IPS DF 19.7 (cell line): Measurements from ENCODE around the gene MAML2.

ENCODE experiments used
- DNase-seq: peaks from one replicate; pipeline ENCODE4 v3.0.0-alpha.2; 2013; ENCODE audit warnings: low read depth, low spot score

MAML2 gene

GRCh38 chr11:96043291-96043690, 299.7 kb downstream of the MAML2 start:
- no peak for DNase-seq

GRCh38 chr11:96038046-96038445, 304.9 kb downstream of the MAML2 start:
- DNase-seq, result no peak

DNA sequence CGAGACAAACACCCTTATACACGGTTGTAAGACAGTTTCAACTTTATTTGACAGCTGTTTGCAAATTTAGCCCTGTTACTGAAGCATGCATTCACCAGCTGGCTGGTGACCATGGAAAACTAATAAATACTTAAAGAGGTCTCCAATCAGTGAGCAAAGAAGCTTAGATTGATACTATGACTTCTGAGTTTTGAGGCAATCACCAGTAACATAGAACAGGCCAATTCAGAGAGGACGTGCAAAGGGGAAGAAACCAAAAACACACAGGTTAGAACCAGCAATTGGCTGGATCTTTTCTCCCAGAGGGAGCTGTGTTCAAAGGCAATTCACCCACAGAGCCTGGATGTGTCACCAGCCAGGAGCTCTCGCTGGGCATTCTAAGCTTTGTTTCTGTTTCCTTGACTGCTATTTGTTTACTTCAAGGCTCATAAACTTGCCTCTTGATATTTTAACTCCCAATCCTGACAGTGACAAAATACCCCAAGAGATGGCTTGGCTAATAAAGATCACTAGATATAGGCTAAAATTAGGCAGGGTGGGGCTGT, 305.5 kb downstream of the MAML2 start:
- DNase-seq, result no peak

DNA sequence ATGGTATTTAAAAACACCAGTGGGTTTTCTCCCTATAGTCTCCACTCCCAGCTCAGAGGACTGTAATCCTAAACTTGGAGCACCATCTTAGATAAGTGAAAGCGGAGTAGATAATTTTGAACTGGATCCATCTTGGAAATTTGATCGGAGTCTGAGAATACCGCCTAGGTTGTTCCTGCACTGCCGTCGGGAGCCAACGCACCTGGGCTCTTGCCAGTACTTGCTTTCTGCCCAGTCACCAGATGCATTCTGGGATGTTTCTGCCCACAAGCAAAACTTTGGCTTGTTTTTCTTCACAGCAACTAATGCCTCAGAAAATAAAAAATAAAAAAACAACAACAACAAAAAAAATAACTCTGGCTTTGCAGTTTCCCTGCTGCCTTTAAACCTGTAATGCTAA, 306.1 kb downstream of the MAML2 start:
- DNase-seq, result no peak

GRCh38 chr11:96035740-96036078, 307.3 kb downstream of the MAML2 start:
- DNase-seq, result no peak

- DNase-seq, result no peak
Observed at GRCh38 chr11:96035031-96035739, 307.8 kb downstream of the MAML2 start.

DNA sequence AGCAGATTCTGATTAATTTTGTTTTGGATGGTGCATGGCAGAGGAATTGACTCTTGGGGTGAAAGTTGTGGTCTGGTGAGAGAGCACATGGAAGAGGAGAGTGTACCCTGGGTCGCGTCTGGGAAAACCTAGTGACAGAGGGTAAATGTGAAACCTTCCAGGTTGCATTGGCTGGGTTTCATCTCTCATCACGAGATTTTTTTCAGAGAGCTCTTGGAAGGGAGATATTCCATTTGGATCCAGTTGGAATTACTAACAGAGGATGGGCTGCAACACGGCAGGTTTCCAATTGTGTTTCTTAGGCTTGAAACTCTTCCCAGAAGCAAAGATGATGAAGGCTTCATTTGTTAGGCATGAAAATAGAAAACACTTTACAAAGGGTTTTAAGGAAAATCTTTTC, 309.4 kb downstream of the MAML2 start:
- no peak for DNase-seq

GRCh38 chr11:96033095-96033494, 309.9 kb downstream of the MAML2 start:
- DNase-seq, result no peak

- no peak for DNase-seq
Observed at GRCh38 chr11:96028746-96029145, 314.2 kb downstream of the MAML2 start.

DNA sequence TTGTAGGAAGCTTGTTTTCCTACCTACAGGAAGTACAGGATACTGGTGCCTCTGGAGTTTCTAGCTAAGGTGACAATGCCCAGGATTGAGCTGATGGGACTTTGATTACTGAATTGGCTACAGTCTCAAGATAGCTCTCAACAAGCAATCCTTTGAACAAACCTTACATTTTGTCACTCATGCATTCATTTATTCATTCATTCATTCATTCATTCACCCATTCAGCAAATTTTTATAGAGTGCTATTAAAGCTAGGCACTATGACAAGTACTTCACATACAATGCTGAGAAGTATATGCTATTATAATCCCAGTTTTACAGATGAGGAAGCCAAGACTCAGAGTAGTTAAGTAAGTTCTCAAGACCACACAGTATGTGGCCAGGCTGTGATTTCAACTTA, 316.0 kb downstream of the MAML2 start:
- no peak for DNase-seq

- no peak for DNase-seq
Observed at GRCh38 chr11:96026310-96026709, 316.7 kb downstream of the MAML2 start.

DNA sequence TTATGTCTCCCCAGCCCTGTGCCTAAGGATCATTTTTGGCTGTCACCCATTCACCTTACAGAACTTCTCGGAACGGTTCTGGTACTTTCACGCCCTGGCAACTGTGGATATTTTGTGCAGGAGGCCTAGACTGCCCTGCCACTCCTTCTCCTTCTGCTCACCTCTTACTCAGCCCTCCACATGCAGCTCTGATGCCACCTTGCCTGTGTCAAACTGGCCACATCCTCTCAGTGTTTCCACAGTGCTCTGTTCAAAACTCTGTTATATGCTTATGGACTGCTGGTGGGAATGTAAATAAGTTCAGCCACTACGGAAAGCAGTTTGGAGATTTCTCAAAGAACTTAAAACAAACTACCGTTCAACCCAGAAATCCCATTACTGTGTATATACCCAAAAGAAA, 318.3 kb downstream of the MAML2 start:
- DNase-seq, result no peak

- no peak for DNase-seq
Observed at GRCh38 chr11:96023275-96023674, 319.7 kb downstream of the MAML2 start.

GRCh38 chr11:96021901-96022650, 320.9 kb downstream of the MAML2 start:
- DNase-seq, result no peak

- no peak for DNase-seq
Observed at GRCh38 chr11:96019810-96020747, 322.9 kb downstream of the MAML2 start.

DNA sequence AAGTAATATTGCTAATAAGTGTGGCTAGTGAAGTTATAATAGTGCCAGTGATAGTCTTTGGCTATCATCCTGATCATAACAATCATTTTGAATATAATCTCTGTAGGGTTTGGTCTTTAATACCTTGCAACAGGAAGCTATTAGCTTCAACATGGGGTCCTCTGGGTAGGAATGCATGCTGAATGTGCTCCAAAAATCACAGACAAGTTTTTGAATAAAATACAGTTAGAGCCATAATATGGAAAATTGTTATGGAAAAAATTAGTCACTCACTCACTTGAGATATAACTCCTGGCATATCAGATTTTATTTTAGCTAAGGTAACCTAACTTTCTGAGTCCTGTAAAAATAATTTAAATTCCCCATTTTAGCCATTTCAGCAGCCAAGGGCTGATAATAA, 323.7 kb downstream of the MAML2 start:
- DNase-seq, result no peak

GRCh38 chr11:96017856-96018255, 325.1 kb downstream of the MAML2 start:
- no peak for DNase-seq

- DNase-seq, result no peak
Observed at GRCh38 chr11:96016978-96017502, 326.0 kb downstream of the MAML2 start.

- no peak for DNase-seq
Observed at GRCh38 chr11:96015906-96016565, 327.0 kb downstream of the MAML2 start.

DNA sequence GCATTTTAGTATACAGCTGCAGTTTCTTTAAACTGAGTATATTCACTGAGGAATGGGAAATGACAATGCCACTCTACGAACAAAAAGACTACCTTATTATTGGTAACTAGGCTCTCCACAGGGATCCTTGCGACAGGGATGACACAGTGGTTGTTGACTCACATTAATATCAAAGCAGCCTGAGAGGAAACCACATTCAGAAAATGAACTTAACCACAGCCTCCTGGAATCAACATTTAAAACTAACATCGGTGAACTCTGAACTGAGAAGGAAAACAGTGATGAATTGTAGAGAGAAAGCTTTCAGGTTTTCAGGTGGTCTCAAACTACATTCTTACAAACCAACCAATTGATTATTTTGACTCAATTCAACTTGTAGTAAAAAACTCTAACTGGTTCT, 328.8 kb downstream of the MAML2 start:
- DNase-seq, result no peak
